HUES48 (cell line): ENCODE results near the gene TNFSF9.
"Not testable (repeated sequence)": the region's sequence is repeated elsewhere in the genome, so short reads cannot be mapped to it uniquely, and the experiment has no call there.

Experiments used
- H3K27ac ChIP-seq: one replicate; pipeline ENCODE4 v1.7.0; 2013; ENCODE audit warnings: low read depth, low read length, inconsistent platforms
- H3K27me3 ChIP-seq: 2 replicates; pipeline ENCODE4 v1.6.1; 2013; ENCODE audit warnings: mild to moderate bottlenecking, low read length; ENCODE audit not compliant: control insufficient read depth, insufficient read depth
- H3K36me3 ChIP-seq: 2 replicates; pipeline ENCODE4 v1.6.1; 2013; ENCODE audit warnings: low read length; ENCODE audit not compliant: control insufficient read depth, insufficient read depth
- H3K4me1 ChIP-seq: 2 replicates; pipeline ENCODE4 v1.6.1; 2013; ENCODE audit warnings: mild to moderate bottlenecking, low read length; ENCODE audit not compliant: control insufficient read depth, insufficient read depth
- H3K4me3 ChIP-seq: 2 replicates; pipeline ENCODE4 v1.5.1; 2013; ENCODE audit warnings: mild to moderate bottlenecking, low read depth, low read length
- H3K9ac ChIP-seq: 2 replicates; pipeline ENCODE4 v1.6.1; 2013; ENCODE audit warnings: mild to moderate bottlenecking, low read depth, low read length, moderate library complexity
- H3K9me3 ChIP-seq: 2 replicates; pipeline ENCODE4 v1.6.1; 2013; ENCODE audit warnings: low read length; ENCODE audit not compliant: control insufficient read depth, insufficient read depth

TNFSF9 gene

GRCh38 chr19:6494438-6495036 is 36.3 kb upstream of the TNFSF9 start:
- Histone ChIP-seq H3K9ac (no peak overlapping the region), H3K4me1 (no peaks in the 10 kb centered on the region)

DNA sequence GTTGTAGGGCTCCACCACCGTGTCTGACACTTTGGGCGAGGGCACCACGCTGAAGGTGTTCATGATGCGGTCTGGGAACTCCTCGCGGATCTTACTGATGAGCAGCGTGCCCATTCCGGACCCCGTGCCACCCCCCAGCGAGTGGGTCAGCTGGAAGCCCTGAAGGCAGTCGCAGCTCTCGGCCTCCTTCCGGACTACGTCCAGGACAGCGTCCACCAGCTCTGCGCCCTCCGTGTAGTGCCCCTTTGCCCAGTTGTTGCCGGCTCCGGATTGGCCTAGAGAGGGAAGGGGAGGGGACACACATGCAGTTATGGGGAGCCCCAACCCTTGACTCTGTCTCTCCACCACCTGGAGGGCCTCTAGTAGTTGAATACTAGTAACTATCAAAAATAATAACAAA is 34.9 kb upstream of the TNFSF9 start:
- Histone ChIP-seq H3K9ac (no peak overlapping the region), H3K36me3 (no peaks in the 10 kb centered on the region), H3K4me3 (no peak overlapping the region), H3K9me3 (no peaks in the 10 kb centered on the region), H3K27ac (no peak overlapping the region), H3K27me3 (peaks cover 4% of the 10 kb centered on the region), H3K4me1 (no peaks in the 10 kb centered on the region)

More at GRCh38 chr19:6494438-6495036, 36.3 kb upstream of the TNFSF9 start:
- no peak overlapping the region for H3K4me3 ChIP-seq
- no peaks in the 10 kb centered on the region for H3K9me3 ChIP-seq
- no peaks in the 10 kb centered on the region for H3K36me3 ChIP-seq
- H3K27me3 ChIP-seq, result no peaks in the 10 kb centered on the region
- H3K27ac ChIP-seq, result no peak overlapping the region

DNA sequence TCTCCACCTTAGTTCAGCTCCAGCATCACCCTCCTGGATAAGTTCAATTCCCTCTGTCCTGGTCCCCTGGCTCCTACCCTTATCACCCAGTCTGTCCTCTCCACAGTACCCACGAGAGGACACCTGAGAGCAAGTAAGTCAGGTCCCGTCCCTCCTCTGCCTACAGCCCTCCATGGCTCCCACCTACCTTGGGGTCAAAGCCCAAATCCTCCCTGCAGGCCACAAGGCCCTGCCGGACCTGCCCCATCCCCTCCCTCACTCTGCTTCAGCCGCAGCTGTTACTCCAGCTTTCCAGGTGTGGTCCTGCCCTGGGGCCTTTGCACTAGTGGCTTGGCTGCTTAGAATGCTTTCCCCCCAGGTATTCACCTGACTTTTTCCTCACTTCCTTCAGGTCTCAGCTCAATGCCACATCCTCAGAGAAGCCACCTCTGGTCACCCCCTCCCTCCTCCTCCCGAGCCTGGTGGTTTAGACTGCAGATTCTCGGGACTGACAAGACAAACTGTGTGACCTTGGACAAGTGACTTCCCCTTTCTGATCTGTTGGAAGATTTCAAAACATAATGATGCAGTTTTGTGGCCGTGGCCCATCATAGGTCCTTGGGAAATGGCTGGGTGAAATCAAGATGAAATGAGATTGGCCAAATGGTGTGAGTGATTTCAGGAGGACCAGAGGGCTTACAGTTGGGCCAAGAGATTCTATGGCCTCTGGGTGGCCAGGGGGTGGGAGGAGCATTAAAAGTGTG is 32.4 kb upstream of the TNFSF9 start:
- Histone ChIP-seq H3K27ac (no peak overlapping the region), H3K9me3 (no peaks in the 10 kb centered on the region), H3K4me1 (no peaks in the 10 kb centered on the region), H3K27me3 (peaks cover 15% of the 10 kb centered on the region), H3K9ac (no peak overlapping the region), H3K36me3 (no peaks in the 10 kb centered on the region), H3K4me3 (no peak overlapping the region)

DNA sequence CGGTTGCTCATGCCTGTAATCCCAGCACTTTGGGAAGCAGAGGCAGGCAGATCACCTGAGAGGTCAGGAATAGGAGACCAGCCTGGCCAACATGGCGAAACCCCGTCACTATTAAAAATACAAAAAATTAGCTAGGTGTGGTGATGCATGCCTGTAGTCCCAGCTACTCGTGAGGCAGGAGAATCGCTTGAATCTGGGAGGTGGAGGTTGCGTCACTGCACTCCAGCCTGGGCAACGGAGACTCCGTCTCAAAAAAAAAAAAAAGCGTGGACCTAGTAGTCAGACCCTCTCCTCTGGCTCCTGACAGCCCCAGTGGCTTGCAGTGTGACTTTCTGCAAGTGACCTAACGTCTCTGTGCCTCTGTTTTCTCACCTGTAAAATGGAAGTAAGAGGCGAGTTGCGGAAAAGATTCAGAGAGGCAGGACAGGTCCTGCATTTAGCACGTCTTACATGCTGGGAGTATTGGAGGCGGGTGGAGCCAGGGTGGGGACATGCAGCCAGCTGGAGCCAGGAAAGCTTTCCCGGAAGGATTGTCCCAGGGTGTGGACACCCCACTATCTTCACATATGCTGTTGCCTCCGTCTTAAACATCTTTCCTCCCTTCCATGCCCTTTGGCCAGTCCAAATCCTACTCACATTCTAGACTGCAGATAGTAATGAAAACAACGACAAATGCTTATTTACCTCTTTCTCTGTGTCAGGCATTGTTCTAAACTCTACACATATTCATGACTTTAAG is 31.6 kb upstream of the TNFSF9 start:
- H3K9ac ChIP-seq, result no peak overlapping the region
- no peaks in the 10 kb centered on the region for H3K36me3 ChIP-seq
- H3K4me1 ChIP-seq, result no peaks in the 10 kb centered on the region
- peaks cover 15% of the 10 kb centered on the region for H3K27me3 ChIP-seq
- H3K4me3 ChIP-seq, result no peak overlapping the region
- no peak overlapping the region for H3K27ac ChIP-seq
- H3K9me3 ChIP-seq, result no peaks in the 10 kb centered on the region

DNA sequence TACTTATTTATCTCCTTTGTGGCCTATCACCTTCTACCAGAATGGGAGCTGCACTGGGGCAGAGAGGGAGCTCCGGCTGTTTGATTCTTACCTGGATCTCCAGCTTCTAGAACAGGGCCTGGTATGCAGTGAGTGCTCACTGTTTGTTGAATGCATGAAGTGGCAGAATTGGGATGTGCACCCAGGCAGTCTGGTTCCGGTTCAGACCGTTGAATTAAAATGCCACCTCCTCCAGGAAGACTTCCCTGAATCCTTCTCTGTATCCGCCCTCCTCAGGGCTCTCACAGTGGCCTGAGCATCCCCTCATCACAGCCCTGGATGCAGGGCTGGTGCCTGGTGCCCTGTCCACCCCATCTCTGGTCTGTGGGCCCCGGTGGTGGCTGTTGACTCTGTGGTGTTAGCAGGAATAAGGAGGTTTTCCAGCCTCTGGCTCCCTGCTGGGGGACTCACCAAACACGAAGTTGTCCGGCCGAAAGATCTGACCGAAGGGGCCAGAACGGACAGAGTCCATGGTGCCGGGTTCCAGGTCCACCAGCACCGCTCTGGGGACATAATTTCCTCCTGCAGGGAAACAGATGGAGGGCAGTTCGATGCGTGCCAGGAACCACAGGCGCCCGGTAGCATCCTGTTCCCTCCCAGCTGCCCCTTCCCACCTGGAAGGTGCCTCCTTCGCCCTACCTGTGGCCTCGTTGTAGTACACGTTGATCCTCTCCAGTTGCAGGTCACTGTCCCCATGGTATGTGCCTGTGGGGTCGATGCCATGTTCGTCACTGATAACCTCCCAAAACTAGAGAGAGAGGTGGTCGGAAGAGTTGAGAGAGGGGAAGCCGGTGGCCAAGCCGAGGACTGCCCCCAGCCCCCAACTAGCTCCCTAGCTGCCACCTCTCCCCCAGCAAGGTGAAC is 29.7 kb upstream of the TNFSF9 start:
- Histone ChIP-seq H3K27ac (no peak overlapping the region), H3K27me3 (peaks cover 15% of the 10 kb centered on the region), H3K36me3 (no peaks in the 10 kb centered on the region), H3K9ac (no peak overlapping the region), H3K4me1 (no peaks in the 10 kb centered on the region), H3K9me3 (no peaks in the 10 kb centered on the region), H3K4me3 (peak overlapping the region; percentile 65)

GRCh38 chr19:6501740-6502648 is 28.8 kb upstream of the TNFSF9 start, which contains the start of gene TUBB4A:
TSS of gene TUBB4A (minus strand) at chr19:6502309. CDS start at chr19:6502212, 97 bp downstream.
- H3K4me1 ChIP-seq, result no peaks in the 10 kb centered on the region
- H3K4me3 ChIP-seq, result peak within 1 kb of the TSS; percentile 65
- H3K9ac ChIP-seq, result no peak within 1 kb of the TSS
- H3K27me3 ChIP-seq, result peaks cover 15% of the 10 kb centered on the region
- H3K27ac ChIP-seq, result no peak within 1 kb of the TSS
- H3K36me3 ChIP-seq, result no peaks in the 10 kb centered on the region
- H3K9me3 ChIP-seq, result no peaks in the 10 kb centered on the region

GRCh38 chr19:6503407-6504201 is 27.2 kb upstream of the TNFSF9 start:
- Histone ChIP-seq H3K9ac (no peak overlapping the region), H3K27me3 (peaks cover 15% of the 10 kb centered on the region), H3K4me1 (no peaks in the 10 kb centered on the region), H3K36me3 (no peaks in the 10 kb centered on the region), H3K27ac (no peak overlapping the region), H3K9me3 (no peaks in the 10 kb centered on the region), H3K4me3 (no peak overlapping the region)

DNA sequence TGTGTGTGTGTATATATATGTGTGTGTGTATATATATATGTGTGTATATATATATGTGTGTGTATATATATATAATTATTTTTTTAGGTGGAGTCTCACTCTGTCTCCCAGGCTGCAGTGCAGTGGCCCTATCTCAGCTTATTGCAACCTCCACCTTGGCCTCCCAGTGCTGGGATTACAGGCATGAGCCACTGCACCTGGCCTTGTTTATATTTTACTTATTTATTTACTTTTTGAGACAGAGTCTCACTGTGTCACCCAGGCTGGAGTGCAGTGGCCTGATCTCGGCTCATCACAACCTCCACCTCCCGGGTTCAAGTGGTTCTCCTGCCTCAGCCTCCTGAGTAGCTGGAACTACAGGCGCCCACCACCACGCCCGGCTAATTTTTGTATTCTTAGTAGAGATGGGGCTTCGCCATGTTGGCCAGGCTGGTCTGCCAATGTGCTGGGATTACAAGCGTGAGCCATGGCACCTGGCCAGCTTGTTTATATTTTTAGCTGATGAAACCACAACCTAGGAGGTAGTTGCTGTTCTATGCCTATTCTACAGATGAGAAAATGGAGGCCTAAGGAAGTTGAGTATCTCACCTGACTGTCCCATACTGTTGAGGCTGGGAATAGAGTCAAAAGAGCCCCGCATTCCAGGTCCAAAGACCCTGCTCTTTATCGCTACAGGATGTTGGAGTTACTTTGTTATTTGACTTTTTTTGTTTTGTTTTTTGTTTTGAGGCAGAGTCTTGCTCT is 22.6 kb upstream of the TNFSF9 start:
- H3K4me3 ChIP-seq, H3K27ac ChIP-seq, H3K4me1 ChIP-seq, H3K36me3 ChIP-seq, H3K9me3 ChIP-seq, H3K27me3 ChIP-seq, H3K9ac ChIP-seq: not testable (repeated sequence)
